Measurements from ENCODE around the gene ATXN2L. TPM values are rescaled to one million over a fixed set of nuclear protein-coding genes. Genes with fewer than 3 reads are reported as not detected.
"Not testable (repeated sequence)": the region's sequence is repeated elsewhere in the genome, so short reads cannot be mapped to it uniquely, and the experiment has no call there.

The ATXN2L gene
- polyA plus RNA-seq (2012; ENCODE audit: insufficient read depth, insufficient read length): 184 TPM

GRCh38 chr16:28822520-28823290, at the start of gene ATXN2L:
Gene ATXN2L (plus strand): TSS chr16:28822999. CDS start chr16:28823260, 261 bp downstream.
- H3K4me3 ChIP-seq (ENCODE audit: low read length): peak within 1 kb of the TSS; percentile 97
- DNase-seq (ENCODE audit: low read depth, low spot score): peak; percentile 95

GRCh38 chr16:28781697-28782096, 41.1 kb upstream of the ATXN2L start:
- not testable (repeated sequence) for DNase-seq (ENCODE audit: low read depth, low spot score); H3K4me3 ChIP-seq (ENCODE audit: low read length)

- not testable (repeated sequence) for DNase-seq (ENCODE audit: low read depth, low spot score); H3K4me3 ChIP-seq (ENCODE audit: low read length)
These were observed 40.4 kb upstream of the ATXN2L start for GRCh38 chr16:28782357-28782756.

GRCh38 chr16:28802235-28803019, 20.4 kb upstream of the ATXN2L start:
- DNase-seq (ENCODE audit: low read depth, low spot score); H3K4me3 ChIP-seq (ENCODE audit: low read length): not testable (repeated sequence)

GRCh38 chr16:28807445-28808120, 15.2 kb upstream of the ATXN2L start:
- DNase-seq (ENCODE audit: low read depth, low spot score); H3K4me3 ChIP-seq (ENCODE audit: low read length): not testable (repeated sequence)

GRCh38 chr16:28820016-28820415, 2.8 kb upstream of the ATXN2L start:
- no peak for DNase-seq (ENCODE audit: low read depth, low spot score)
- no peak overlapping the region for H3K4me3 ChIP-seq (ENCODE audit: low read length)

GRCh38 chr16:28820546-28820945, 2.3 kb upstream of the ATXN2L start:
- not testable (repeated sequence) for DNase-seq (ENCODE audit: low read depth, low spot score); H3K4me3 ChIP-seq (ENCODE audit: low read length)

GRCh38 chr16:28821874-28822519, 802 bp upstream of the ATXN2L start:
- H3K4me3 ChIP-seq (ENCODE audit: low read length): peak overlapping the region; percentile 97
- no peak for DNase-seq (ENCODE audit: low read depth, low spot score)

GRCh38 chr16:28823291-28823872, 583 bp downstream of the ATXN2L start:
- peak overlapping the region; percentile 97 for H3K4me3 ChIP-seq (ENCODE audit: low read length)
- no peak for DNase-seq (ENCODE audit: low read depth, low spot score)

GRCh38 chr16:28823873-28824716, 1.3 kb downstream of the ATXN2L start:
- H3K4me3 ChIP-seq (ENCODE audit: low read length): peak overlapping the region; percentile 97
- DNase-seq (ENCODE audit: low read depth, low spot score): peak; percentile 96

GRCh38 chr16:28824717-28824973, 1.8 kb downstream of the ATXN2L start:
- DNase-seq (ENCODE audit: low read depth, low spot score): no peak
- H3K4me3 ChIP-seq (ENCODE audit: low read length): peak overlapping the region; percentile 97

GRCh38 chr16:28826141-28826540, 3.3 kb downstream of the ATXN2L start:
- DNase-seq (ENCODE audit: low read depth, low spot score): no peak
- no peak overlapping the region for H3K4me3 ChIP-seq (ENCODE audit: low read length)

- H3K4me3 ChIP-seq (ENCODE audit: low read length): no peak overlapping the region
- no peak for DNase-seq (ENCODE audit: low read depth, low spot score)
These were observed 6.9 kb downstream of the ATXN2L start for GRCh38 chr16:28829747-28830146.

GRCh38 chr16:28830531-28830930, 7.7 kb downstream of the ATXN2L start:
- no peak for DNase-seq (ENCODE audit: low read depth, low spot score)
- no peak overlapping the region for H3K4me3 ChIP-seq (ENCODE audit: low read length)

GRCh38 chr16:28834349-28834748, 11.6 kb downstream of the ATXN2L start:
- H3K4me3 ChIP-seq (ENCODE audit: low read length): no peak overlapping the region
- no peak for DNase-seq (ENCODE audit: low read depth, low spot score)

- H3K4me3 ChIP-seq (ENCODE audit: low read length): no peak overlapping the region
- DNase-seq (ENCODE audit: low read depth, low spot score): no peak
These were observed 12.4 kb downstream of the ATXN2L start for GRCh38 chr16:28834873-28835863.
